SJSA1 (cell line): ENCODE results near the gene LRG1. TPM values are rescaled to one million over a fixed set of nuclear protein-coding genes. Genes with fewer than 3 reads are reported as not detected.

Source experiments
- DNase-seq, 2 experiments: peaks; one replicate each; pipeline ENCODE4 v3.0.0-alpha.2; 2015 to 2020; ENCODE audit warnings: low spot score in 2 of 2, low read depth in 1 of 2
- H3K27ac ChIP-seq: fragments of 250-450 bp; sonication (Bioruptor Pico); 2 replicates; pipeline ENCODE4 v1.5.1; 2020; ENCODE audit warnings: mild to moderate bottlenecking, moderate library complexity
- H3K27me3 ChIP-seq: fragments of 250-450 bp; sonication (Bioruptor Pico); replicated peaks from 2 replicates; pipeline ENCODE4 v1.5.1; 2020; ENCODE audit warnings: mild to moderate bottlenecking, moderate library complexity
- H3K36me3 ChIP-seq: fragments of 250-450 bp; sonication (Bioruptor Pico); 2 replicates; pipeline ENCODE4 v1.5.1; 2020; ENCODE audit warnings: mild to moderate bottlenecking
- H3K4me1 ChIP-seq: fragments of 250-450 bp; sonication (Bioruptor Pico); replicated peaks from 2 replicates; pipeline ENCODE4 v1.6.1; 2021; ENCODE audit warnings: mild to moderate bottlenecking
- H3K4me3 ChIP-seq: fragments of 250-450 bp; sonication (Bioruptor Pico); 2 replicates; pipeline ENCODE4 v1.5.1; 2020; ENCODE audit warnings: mild to moderate bottlenecking
- H3K9me3 ChIP-seq: fragments of 250-450 bp; sonication (Bioruptor Pico); replicated peaks from 2 replicates; pipeline ENCODE4 v1.5.1; 2020; ENCODE audit warnings: mild to moderate bottlenecking
- total RNA-seq: library from RNA; depleted of rRNA; stranded (reverse); fragments of >200 nt; shearing (Covaris generic); gene quantifications from 2 replicates; pipeline ENCODE4 v1.2.3, GENCODE V29; 2014

The LRG1 gene
- total RNA-seq, 1 experiment from 2014 or later = not detected

GRCh38 chr19:4521170-4521887, 18.5 kb downstream of the LRG1 start:
- Histone ChIP-seq H3K4me3 (no peak overlapping the region), H3K27ac (no peak overlapping the region), H3K9me3 (no peaks in the 10 kb centered on the region), H3K27me3 (peaks cover 18% of the 10 kb centered on the region), H3K36me3 (no peaks in the 10 kb centered on the region), H3K4me1 (peaks cover 3% of the 10 kb centered on the region; the same call in 1 of the 2 replicates)
- DNase-seq = no peak

- Histone ChIP-seq H3K36me3 (no peaks in the 10 kb centered on the region), H3K9me3 (no peaks in the 10 kb centered on the region), H3K4me1 (peaks cover 3% of the 10 kb centered on the region; the same call in 1 of the 2 replicates), H3K4me3 (no peak overlapping the region), H3K27ac (no peak overlapping the region), H3K27me3 (peaks cover 29% of the 10 kb centered on the region)
- DNase-seq = no peak
These were observed 20.1 kb downstream of the LRG1 start for GRCh38 chr19:4519521-4520277.

DNA sequence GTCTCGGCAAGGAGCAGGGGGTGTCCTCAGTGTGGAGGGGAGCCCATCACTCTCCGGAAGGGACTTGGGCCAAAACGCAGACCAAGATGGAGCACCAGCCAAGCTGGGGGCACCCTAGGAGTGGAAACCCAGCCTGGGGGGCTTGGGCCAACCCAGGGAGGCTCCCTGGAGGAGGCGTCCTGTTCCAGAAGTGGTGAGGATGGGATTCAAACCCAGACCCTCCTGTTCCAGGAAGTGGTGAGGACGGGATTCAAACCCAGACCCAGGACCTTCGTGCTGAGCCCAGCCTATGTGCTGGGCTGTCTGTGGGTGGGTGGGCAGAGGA, 20.7 kb downstream of the LRG1 start:
- H3K4me3 ChIP-seq = no peak overlapping the region
- peaks cover 3% of the 10 kb centered on the region; the same call in 1 of the 2 replicates for H3K4me1 ChIP-seq
- no peak overlapping the region for H3K27ac ChIP-seq
- H3K36me3 ChIP-seq = no peaks in the 10 kb centered on the region
- peaks cover 29% of the 10 kb centered on the region for H3K27me3 ChIP-seq
- H3K9me3 ChIP-seq = no peaks in the 10 kb centered on the region
- no peak for DNase-seq

- Histone ChIP-seq H3K4me1 (peaks cover 3% of the 10 kb centered on the region; the same call in 1 of the 2 replicates), H3K36me3 (no peaks in the 10 kb centered on the region), H3K9me3 (no peaks in the 10 kb centered on the region), H3K27ac (no peak within 1 kb of the TSS), H3K27me3 (peaks cover 29% of the 10 kb centered on the region), H3K4me3 (no peak within 1 kb of the TSS)
- DNase-seq = no peak
These were observed 21.3 kb downstream of the LRG1 start, which contains the start of gene PLIN4 for GRCh38 chr19:4518345-4519171. PLIN4 (minus strand) TSS chr19:4518486; CDS start chr19:4518272, 214 bp downstream.

- Histone ChIP-seq H3K4me1 (0 out of 2 replicates have a peak, but pooled peaks cover 3% of the 10 kb centered on the region), H3K27ac (no peak overlapping the region), H3K27me3 (peaks cover 29% of the 10 kb centered on the region), H3K36me3 (no peaks in the 10 kb centered on the region), H3K4me3 (no peak overlapping the region), H3K9me3 (no peaks in the 10 kb centered on the region)
- DNase-seq = no peak
These were observed 22.3 kb downstream of the LRG1 start for GRCh38 chr19:4517451-4518057.

- Histone ChIP-seq H3K27ac (no peak overlapping the region), H3K9me3 (no peaks in the 10 kb centered on the region), H3K27me3 (peaks cover 29% of the 10 kb centered on the region), H3K4me3 (no peak overlapping the region), H3K36me3 (no peaks in the 10 kb centered on the region), H3K4me1 (0 out of 2 replicates have a peak, but pooled peaks cover 3% of the 10 kb centered on the region)
- no peak for DNase-seq
These were observed 22.9 kb downstream of the LRG1 start for GRCh38 chr19:4516939-4517300.

GRCh38 chr19:4516199-4516938, 23.5 kb downstream of the LRG1 start:
- Histone ChIP-seq H3K4me3 (no peak overlapping the region), H3K27ac (no peak overlapping the region), H3K4me1 (0 out of 2 replicates have a peak, but pooled peaks cover 1% of the 10 kb centered on the region), H3K36me3 (no peaks in the 10 kb centered on the region), H3K27me3 (peaks cover 29% of the 10 kb centered on the region), H3K9me3 (no peaks in the 10 kb centered on the region)
- no peak for DNase-seq

DNA sequence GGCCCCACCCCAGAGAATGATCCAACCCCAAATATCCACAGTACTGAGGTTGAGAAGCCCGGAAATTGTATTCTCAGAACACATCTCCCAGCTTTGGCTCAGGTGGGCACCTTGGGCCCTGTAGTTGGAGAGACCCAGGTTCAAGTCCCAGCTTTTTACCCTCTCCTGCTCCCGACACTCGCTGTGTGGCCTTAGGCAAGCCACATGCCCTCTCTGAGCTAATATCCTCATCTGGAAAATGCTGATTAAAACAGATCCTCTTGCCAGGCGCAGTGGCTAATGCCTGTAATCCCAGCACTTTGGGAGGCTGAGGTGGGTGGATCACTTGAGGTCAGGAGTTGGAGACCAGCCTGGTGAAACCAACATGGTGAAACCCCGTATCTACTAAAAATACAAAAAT, 24.1 kb downstream of the LRG1 start:
- DNase-seq = no peak
- H3K27ac ChIP-seq = no peak overlapping the region
- H3K4me1 ChIP-seq = no peaks in the 10 kb centered on the region
- no peak overlapping the region for H3K4me3 ChIP-seq
- no peaks in the 10 kb centered on the region for H3K9me3 ChIP-seq
- H3K27me3 ChIP-seq = peaks cover 26% of the 10 kb centered on the region
- no peaks in the 10 kb centered on the region for H3K36me3 ChIP-seq

DNA sequence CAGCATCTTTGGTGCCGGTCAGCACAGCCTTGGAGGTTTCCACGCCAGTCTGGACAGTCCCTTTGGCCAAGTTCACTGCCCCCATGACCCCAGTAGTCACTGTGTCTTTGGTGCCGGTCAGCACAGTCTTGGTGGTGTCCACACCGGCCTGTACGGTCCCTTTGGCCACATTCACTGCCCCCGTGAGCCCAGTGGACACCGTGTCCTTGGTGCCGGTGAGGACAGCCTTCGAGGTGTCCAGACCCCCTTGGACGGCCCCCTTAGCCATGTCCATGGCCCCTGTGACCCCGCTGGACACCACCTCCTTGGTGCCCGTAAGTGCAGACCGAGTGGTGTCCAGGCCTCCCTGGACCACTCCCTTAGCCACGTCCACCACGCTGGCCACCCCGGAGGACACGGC, 26.6 kb downstream of the LRG1 start:
- Histone ChIP-seq H3K27me3 (peaks cover 26% of the 10 kb centered on the region), H3K9me3 (no peaks in the 10 kb centered on the region), H3K4me1 (no peaks in the 10 kb centered on the region), H3K27ac (no peak overlapping the region), H3K36me3 (no peaks in the 10 kb centered on the region), H3K4me3 (no peak overlapping the region)
- no peak for DNase-seq

DNA sequence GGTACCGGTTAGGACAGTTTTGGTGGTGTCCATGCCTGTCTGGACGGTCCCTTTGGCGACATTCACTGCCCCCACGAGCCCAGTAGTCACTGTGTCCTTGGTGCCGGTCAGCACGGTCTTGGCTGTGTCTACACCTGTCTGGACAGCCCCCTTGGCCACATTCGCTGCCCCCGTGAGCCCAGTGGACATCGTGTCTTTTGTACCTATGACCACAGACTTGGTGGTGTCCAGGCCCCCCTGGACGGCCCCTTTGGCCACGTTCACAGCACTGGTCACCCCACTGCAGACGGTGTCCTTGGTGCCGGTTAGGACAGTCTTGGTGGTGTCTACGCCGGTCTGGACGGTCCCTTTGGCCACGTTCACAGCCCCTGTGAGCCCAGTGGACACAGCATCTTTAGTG, 27.8 kb downstream of the LRG1 start:
- peaks cover 3% of the 10 kb centered on the region for H3K36me3 ChIP-seq
- no peak overlapping the region for H3K27ac ChIP-seq
- peaks cover 2% of the 10 kb centered on the region for H3K4me1 ChIP-seq
- H3K9me3 ChIP-seq = no peaks in the 10 kb centered on the region
- DNase-seq = no peak
- H3K27me3 ChIP-seq = peaks cover 18% of the 10 kb centered on the region
- no peak overlapping the region for H3K4me3 ChIP-seq

DNA sequence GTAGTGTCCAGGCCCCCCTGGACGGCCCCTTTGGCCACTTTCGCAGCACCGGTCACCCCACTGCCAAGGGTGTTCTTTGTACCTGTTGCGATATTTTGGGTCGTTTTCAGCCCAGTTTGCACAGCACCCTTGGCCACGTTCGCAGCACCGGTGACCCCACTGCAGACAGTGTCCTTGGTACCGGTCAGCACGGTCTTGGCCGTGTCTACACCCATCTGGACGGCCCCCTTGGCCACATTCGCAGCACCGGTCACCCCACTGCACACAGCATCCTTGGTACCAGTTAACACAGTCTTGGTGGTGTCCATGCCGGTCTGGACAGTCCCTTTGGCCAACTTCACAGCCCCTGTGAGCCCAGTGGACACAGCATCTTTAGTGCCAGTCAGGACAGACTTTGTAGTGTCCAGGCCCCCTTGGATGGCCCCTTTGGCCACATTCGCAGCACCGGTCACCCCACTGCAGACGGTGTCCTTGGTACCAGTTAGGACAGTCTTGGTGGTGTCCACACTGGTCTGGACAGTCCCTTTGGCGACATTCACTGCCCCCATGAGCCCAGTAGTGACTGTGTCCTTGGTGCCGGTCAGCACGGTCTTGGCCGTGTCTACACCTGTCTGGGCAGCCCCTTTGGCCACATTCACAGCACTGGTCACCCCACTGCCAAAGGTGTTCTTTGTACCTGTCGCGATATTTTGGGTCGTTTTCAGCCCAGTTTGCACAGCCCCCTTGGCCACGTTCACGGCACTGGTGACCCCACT, 28.4 kb downstream of the LRG1 start:
- H3K27me3 ChIP-seq = peaks cover 12% of the 10 kb centered on the region
- peaks cover 9% of the 10 kb centered on the region for H3K36me3 ChIP-seq
- H3K27ac ChIP-seq = no peak overlapping the region
- no peaks in the 10 kb centered on the region for H3K9me3 ChIP-seq
- no peak for DNase-seq
- peaks cover 8% of the 10 kb centered on the region for H3K4me1 ChIP-seq
- no peak overlapping the region for H3K4me3 ChIP-seq

- Histone ChIP-seq H3K27ac (no peak overlapping the region), H3K27me3 (peaks cover 5% of the 10 kb centered on the region), H3K4me1 (peaks cover 15% of the 10 kb centered on the region), H3K36me3 (peaks cover 16% of the 10 kb centered on the region), H3K4me3 (no peak overlapping the region), H3K9me3 (no peaks in the 10 kb centered on the region)
- no peak for DNase-seq
These were observed 29.2 kb downstream of the LRG1 start for GRCh38 chr19:4510435-4511255.
